ENCODE results near the gene ROS1.

GRCh38 chr6:117327149-117328004 lies 98.4 kb downstream of the ROS1 start:
- no peak for TF ChIP-seq POLR2A (IDR thresholded peaks at IDR 0.05; ENCODE audit: low read length)
- no peak for TF ChIP-seq GATA1 (IDR thresholded peaks at IDR 0.05; ENCODE audit: low read depth, low read length)

Data from erythroblast (primary cell).